ENCODE results near the gene ZNF771. TPM values are rescaled to one million over a fixed set of nuclear protein-coding genes. Genes with fewer than 3 reads are reported as not detected.

Gene ZNF771
- total RNA-seq, 1 experiment from 2014 or later, result 11.0 TPM

- H2AFZ ChIP-seq (ENCODE audit: low read depth, low read length, poor library complexity, severe bottlenecking), result peak overlapping the region; percentile 45
- intact Hi-C loops (cut with micrococcal nuclease), result loop anchor here (1.0 to 2.0 kb wide), 2 partner anchors 16 to 39 kb away; partner anchors contain the start of gene CD2BP2
- DNase-seq (ENCODE audit: low read depth, low spot score) (no peak), ATAC-seq (no peak; the same call in 1 of the 2 replicates)
- peaks cover 25% of the 10 kb centered on the region for H3K79me2 ChIP-seq (ENCODE audit: insufficient read depth, low read length)
- no peaks in the 10 kb centered on the region for H3K9me2 ChIP-seq (ENCODE audit: insufficient read depth)
- ChIA-PET CTCF (interaction anchor here (0.6 to 2.5 kb wide), 8 partner anchors 12 to 256 kb away, joined by 3 to 19 read pairs (median 6); partner anchors contain the start of genes DCTPP1, PRR14 and ZNF771), RAD21 (ENCODE audit: low non-redundant PET in 1 of 2, low total read pairs in 2 of 2, uncharacterized antibody in 2 of 2, unreplicated experiment in 2 of 2) (interaction anchor here (0.6 to 1.9 kb wide), 2 partner anchors 40 to 579 kb away, joined by 3 to 4 read pairs; partner anchors contain the start of genes CD2BP2 (in 1 of the 2) and PAGR1 (in 1 of the 2)), POLR2A (interaction anchor here (1.0 to 2.1 kb wide), 6 partner anchors 12 to 35 kb away, joined by 3 to 10 read pairs (median 4); partner anchors contain the start of genes DCTPP1 and ZNF771)
- no peaks in the 10 kb centered on the region for H3K27me3 ChIP-seq (ENCODE audit: insufficient read depth, low read length)
- peak overlapping the region; percentile 87 for H3K9ac ChIP-seq (ENCODE audit: low read length)
- H3K9me3 ChIP-seq (ENCODE audit: control insufficient read depth in 1 of 2, insufficient read depth in 1 of 2, low read depth in 1 of 2, low read length in 2 of 2), result no peaks in the 10 kb centered on the region
- H3K4me1 ChIP-seq (ENCODE audit: control insufficient read depth in 1 of 2, insufficient read depth in 2 of 2, low read length in 2 of 2), result peaks cover 24 to 43% of the 10 kb centered on the region in 2 experiments
- H3K36me3 ChIP-seq (ENCODE audit: control insufficient read depth in 1 of 2, insufficient read depth in 2 of 2, low read length in 2 of 2), result peaks cover 2 to 18% of the 10 kb centered on the region in 2 experiments; a peak in 3 of 4 replicates
- no peaks in the 10 kb centered on the region for H4K20me1 ChIP-seq (ENCODE audit: insufficient read depth)
- H3K4me2 ChIP-seq (ENCODE audit: low read length), result peak overlapping the region; percentile 88
- peak overlapping the region; percentile 95 to 96 for H3K4me3 ChIP-seq (replicated peaks in 1 of 2; ENCODE audit: low read depth in 1 of 2, low read length in 2 of 2)
- BruUV-seq (replicated peaks), result no TSS peak
- peak overlapping the region; percentile 97 for H3K27ac ChIP-seq (ENCODE audit: low read depth, low read length)
- TF ChIP-seq CEBPB (IDR thresholded peaks at IDR 0.05; ENCODE audit: low read depth) (no peak), CTCF (IDR thresholded peaks at IDR 0.05 in 2 of 3, conservative IDR thresholded peaks at IDR 0.05 in 1 of 3; ENCODE audit: borderline replicate concordance in 1 of 3, insufficient read depth in 1 of 3, low read depth in 2 of 3, low read length in 2 of 3) (no peak), ZFX (IDR thresholded peaks at IDR 0.05) (no peak), SIN3A (IDR thresholded peaks at IDR 0.05; ENCODE audit: low read depth) (no peak), FOSL1 (IDR thresholded peaks at IDR 0.05; ENCODE audit: low read depth) (no peak), POLR2AphosphoS5 (IDR thresholded peaks at IDR 0.05; ENCODE audit: low read depth, low read length) (no peak), EZH2phosphoT487 (IDR thresholded peaks at IDR 0.05; ENCODE audit: borderline replicate concordance) (no peak), SRF (IDR thresholded peaks at IDR 0.05; ENCODE audit: low read depth) (no peak), JUND (IDR thresholded peaks at IDR 0.05) (no peak), ZNF274 (IDR thresholded peaks at IDR 0.05; ENCODE audit: low read depth, low read length) (no peak), ELF1 (IDR thresholded peaks at IDR 0.05; ENCODE audit: borderline replicate concordance, low read depth) (no peak), EGR1 (IDR thresholded peaks at IDR 0.05; ENCODE audit: low read depth) (no peak), YY1 (IDR thresholded peaks at IDR 0.05; ENCODE audit: extremely low read depth, insufficient replicate concordance, low read depth, low read length) (no peak), EZH2 (IDR thresholded peaks at IDR 0.05) (no peak), REST (IDR thresholded peaks at IDR 0.05; ENCODE audit: low read depth) (no peak)
These were observed 12.7 kb upstream of the ZNF771 start for GRCh38 chr16:30394592-30395154.
